HG02623 (cell line): ENCODE results near the gene SYT13.

Source experiments
- ATAC-seq: cut with Tn5 transposase; IDR thresholded peaks from one replicate; pipeline ENCODE4 v1.9.1; 2021; ENCODE audit warnings: moderate library complexity; ENCODE audit not compliant: unreplicated experiment

Gene SYT13

GRCh38 chr11:45224766-45225165 is 61.4 kb downstream of the SYT13 start:
- no peak for ATAC-seq

GRCh38 chr11:45223496-45223895 is 62.6 kb downstream of the SYT13 start:
- no peak for ATAC-seq

GRCh38 chr11:45219411-45219810 is 66.7 kb downstream of the SYT13 start:
- ATAC-seq = no peak

- ATAC-seq = no peak
Observed at GRCh38 chr11:45218705-45219104, 67.4 kb downstream of the SYT13 start.

- ATAC-seq = no peak
Observed at GRCh38 chr11:45217991-45218390, 68.2 kb downstream of the SYT13 start.

- ATAC-seq = no peak
Observed at GRCh38 chr11:45216901-45217300, 69.2 kb downstream of the SYT13 start.

- ATAC-seq = no peak
Observed at GRCh38 chr11:45216031-45216430, 70.1 kb downstream of the SYT13 start.

- no peak for ATAC-seq
Observed at GRCh38 chr11:45215098-45215865, 70.9 kb downstream of the SYT13 start.

- no peak for ATAC-seq
Observed at GRCh38 chr11:45213717-45214116, 72.4 kb downstream of the SYT13 start.

GRCh38 chr11:45213316-45213665 is 72.8 kb downstream of the SYT13 start:
- no peak for ATAC-seq

GRCh38 chr11:45212566-45213315 is 73.4 kb downstream of the SYT13 start:
- ATAC-seq = no peak

- ATAC-seq = no peak
Observed at GRCh38 chr11:45211732-45212131, 74.4 kb downstream of the SYT13 start.

GRCh38 chr11:45210846-45211245 is 75.3 kb downstream of the SYT13 start:
- no peak for ATAC-seq

- no peak for ATAC-seq
Observed at GRCh38 chr11:45209891-45210699, 76.0 kb downstream of the SYT13 start.

GRCh38 chr11:45209000-45209879 is 76.9 kb downstream of the SYT13 start:
- no peak for ATAC-seq

- ATAC-seq = no peak
Observed at GRCh38 chr11:45208135-45208534, 78.0 kb downstream of the SYT13 start.

GRCh38 chr11:45205978-45206377 is 80.2 kb downstream of the SYT13 start:
- ATAC-seq = no peak

GRCh38 chr11:45204761-45205160 is 81.4 kb downstream of the SYT13 start:
- no peak for ATAC-seq

- no peak for ATAC-seq
Observed at GRCh38 chr11:45193695-45194094, 92.4 kb downstream of the SYT13 start.
